Activated naive CD8-positive, alpha-beta T cell treated with anti-CD3 and anti-CD28 coated beads, Interleukin-2, amount 10 ng/mL, durations not matched to agents 7 days and 5 days (primary cell): ENCODE measurements around the gene NEUROG1. TPM values are rescaled to one million over a fixed set of nuclear protein-coding genes. Genes with fewer than 3 reads are reported as not detected.

Source experiments
- ATAC-seq: fragments of 150-1000 bp; cut with Tn5 transposase; one replicate; pipeline ENCODE4 v1.10.0; 2021; ENCODE audit warnings: low read depth, moderate library complexity
- POLR2A ChIA-PET: fragments of 350-600 bp; sonication (Branson Sonifier 250); formaldehyde crosslinking; loops from one replicate; lab custom pipeline; 2021; ENCODE audit warnings: antibody characterized with exemption; lab: Charles Lee
- DNase-seq: peaks from one replicate; pipeline ENCODE4 v3.0.0; 2021
- H3K27ac Mint-ChIP-seq: one replicate; pipeline ENCODE4 v1.8.0; 2022; ENCODE audit warnings: mild to moderate bottlenecking, mixed read lengths
- H3K27me3 Mint-ChIP-seq: one replicate; pipeline ENCODE4 v1.8.0; 2022; ENCODE audit warnings: mild to moderate bottlenecking, moderate library complexity, mixed read lengths
- H3K36me3 Mint-ChIP-seq: one replicate; pipeline ENCODE4 v1.8.0; 2021; ENCODE audit warnings: mild to moderate bottlenecking, mixed read lengths
- H3K4me1 Mint-ChIP-seq: one replicate; pipeline ENCODE4 v1.8.0; 2021; ENCODE audit warnings: mixed read lengths
- H3K4me3 Mint-ChIP-seq: one replicate; pipeline ENCODE4 v1.8.0; 2022; ENCODE audit warnings: mild to moderate bottlenecking, moderate library complexity, mixed read lengths
- H3K9me3 Mint-ChIP-seq: one replicate; pipeline ENCODE4 v1.8.0; 2021; ENCODE audit warnings: mixed read lengths
- total RNA-seq, 2 experiments: library from RNA; stranded (reverse); gene quantifications; one replicate each; pipeline ENCODE4 v1.2.3, GENCODE V29; 2021

NEUROG1 gene
- total RNA-seq, 2 experiments from 2014 or later = not detected

DNA sequence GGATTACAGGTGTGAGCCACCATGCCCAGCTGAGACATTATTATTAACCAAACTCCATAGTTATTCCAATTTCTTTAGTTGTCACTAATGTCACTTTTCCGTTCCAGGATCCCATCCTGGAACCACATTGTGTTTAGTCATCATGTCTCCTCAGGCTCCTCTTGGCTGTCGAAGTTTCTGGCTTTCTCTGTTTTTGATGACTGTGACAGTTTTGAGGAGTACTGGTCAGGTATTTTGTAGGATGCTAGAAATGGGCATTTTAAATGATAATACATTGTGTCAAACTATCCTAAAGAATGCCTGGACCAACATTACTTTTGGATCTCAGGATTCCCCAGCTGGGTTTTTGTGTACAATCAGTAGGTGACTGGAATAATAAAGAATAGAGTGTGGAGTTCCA is 19.8 kb upstream of the NEUROG1 start:
- no peaks in the 10 kb centered on the region for H3K4me1 Mint-ChIP-seq
- POLR2A ChIA-PET = no interaction called here
- H3K27ac Mint-ChIP-seq = no peak overlapping the region

DNA sequence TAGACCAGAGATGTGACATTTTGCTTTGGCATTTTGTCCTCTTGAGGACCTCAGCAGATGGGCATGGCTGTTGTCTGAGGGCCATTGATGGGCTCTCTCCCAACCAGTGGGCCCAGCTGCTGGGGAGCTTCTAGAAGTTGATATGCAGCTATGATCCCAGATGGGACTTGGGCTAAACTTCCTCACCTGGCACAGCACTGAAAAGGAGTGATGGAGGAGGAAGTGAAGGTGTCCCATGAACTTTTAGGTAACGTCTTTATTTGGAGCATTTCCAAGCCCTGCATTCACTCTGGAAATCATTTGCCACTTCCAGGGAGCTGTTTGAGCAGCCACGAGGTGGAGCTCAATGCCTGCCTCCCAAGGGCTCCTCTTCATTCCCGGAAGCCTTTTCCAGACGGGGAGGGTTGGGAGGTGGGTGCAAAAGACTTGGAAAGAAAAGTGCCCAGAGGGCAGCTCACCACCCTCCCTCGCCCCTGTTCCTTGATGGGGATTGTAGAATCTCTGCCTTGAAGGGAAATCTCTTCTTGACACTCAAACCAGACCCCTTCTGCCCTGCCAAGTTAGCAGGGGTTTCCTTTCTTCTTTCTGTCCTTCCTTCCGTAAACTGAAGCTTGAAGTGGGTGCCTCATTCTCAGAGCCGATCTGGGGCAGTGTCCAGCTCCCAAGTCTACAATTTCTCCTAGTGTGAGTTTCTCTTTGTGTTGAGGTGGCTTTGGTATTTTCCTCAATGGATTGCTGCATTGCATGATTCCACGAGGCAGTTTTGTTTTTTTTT is 18.1 kb upstream of the NEUROG1 start:
- Mint-ChIP-seq H3K9me3 (no peaks in the 10 kb centered on the region), H3K4me1 (no peaks in the 10 kb centered on the region), H3K27ac (no peak overlapping the region), H3K36me3 (no peaks in the 10 kb centered on the region), H3K4me3 (no peak overlapping the region), H3K27me3 (peaks cover 37% of the 10 kb centered on the region)
- ATAC-seq (no peak), DNase-seq (no peak)
- POLR2A ChIA-PET = interaction anchor here (0.6 kb wide), 1 partner anchor 91 kb away, joined by 6 read pairs; no protein-coding TSS in a partner anchor

More for the DNA sequence above, 19.8 kb upstream of the NEUROG1 start:
- Mint-ChIP-seq H3K36me3 (no peaks in the 10 kb centered on the region), H3K4me3 (no peak overlapping the region), H3K27me3 (peaks cover 31% of the 10 kb centered on the region), H3K9me3 (no peaks in the 10 kb centered on the region)
- DNase-seq = no peak
- no peak for ATAC-seq

DNA sequence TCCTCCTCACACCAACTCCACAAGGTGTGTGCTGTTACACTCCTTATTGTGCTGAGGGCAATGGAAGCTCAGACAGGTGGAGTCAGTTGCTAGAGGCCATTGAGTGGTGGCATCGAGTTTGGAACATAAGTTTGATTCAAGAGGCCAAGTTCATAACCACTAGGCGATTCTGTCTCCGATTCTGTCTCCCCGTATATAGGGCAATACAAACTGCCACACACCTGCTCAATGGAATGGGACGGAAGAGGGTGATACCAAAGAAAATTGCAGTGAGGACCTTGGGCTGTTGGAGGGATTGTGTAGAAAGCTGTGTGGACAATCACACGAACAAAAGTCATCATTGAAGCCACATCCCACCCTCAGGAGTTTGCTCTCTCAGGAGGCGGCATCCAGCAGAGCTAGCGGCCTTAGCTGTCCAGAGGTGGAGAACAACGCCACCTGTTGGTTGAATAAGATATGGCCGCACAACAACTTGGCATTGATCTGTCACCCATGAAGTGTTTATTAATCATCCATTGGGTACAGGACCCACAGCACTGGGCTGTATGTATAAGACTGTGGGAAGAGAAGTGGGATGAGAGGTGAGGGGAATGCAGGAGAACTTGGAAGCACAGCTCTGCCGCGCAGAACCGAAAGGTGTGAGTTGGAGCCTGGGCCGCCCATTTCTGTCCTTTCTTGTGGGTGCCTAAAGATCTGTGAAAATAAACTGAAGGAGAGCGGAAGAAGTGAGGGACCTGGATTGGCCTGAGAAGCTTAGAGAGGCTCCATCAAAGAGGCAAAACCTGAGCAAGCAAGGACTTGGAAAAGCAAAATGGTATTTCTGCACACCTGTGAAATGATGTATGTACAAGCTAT is 16.1 kb upstream of the NEUROG1 start:
- Mint-ChIP-seq H3K27me3 (peaks cover 47% of the 10 kb centered on the region), H3K9me3 (no peaks in the 10 kb centered on the region), H3K27ac (no peak overlapping the region), H3K36me3 (no peaks in the 10 kb centered on the region), H3K4me3 (no peak overlapping the region), H3K4me1 (no peaks in the 10 kb centered on the region)
- ATAC-seq (peak; percentile 76), DNase-seq (peak; percentile 49)
- POLR2A ChIA-PET = interaction anchor here (1.3 kb wide), 1 partner anchor 86 kb away, joined by 4 read pairs; no protein-coding TSS in a partner anchor

DNA sequence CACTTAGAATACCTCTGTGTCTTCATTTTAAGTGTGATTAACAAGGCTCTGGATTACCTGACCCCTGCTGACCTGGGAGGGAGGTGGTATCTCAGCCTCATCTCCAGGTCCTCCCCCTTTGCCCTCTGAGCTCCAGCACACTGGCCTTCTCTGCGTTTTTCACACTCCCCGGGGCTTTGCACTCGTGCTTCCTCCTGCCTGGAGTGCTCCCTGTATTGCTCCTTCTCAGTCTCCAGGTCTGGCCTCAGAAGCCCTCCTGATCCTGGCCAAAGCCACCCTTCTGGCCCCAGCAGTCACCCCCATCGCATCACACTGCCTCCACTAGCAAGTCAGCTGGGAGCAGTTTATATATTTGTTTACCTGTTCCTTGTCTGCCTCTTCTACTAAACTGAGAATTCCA is 13.6 kb upstream of the NEUROG1 start:
- Mint-ChIP-seq H3K27me3 (peaks cover 57% of the 10 kb centered on the region), H3K9me3 (no peaks in the 10 kb centered on the region)
- POLR2A ChIA-PET = no interaction called here

DNA sequence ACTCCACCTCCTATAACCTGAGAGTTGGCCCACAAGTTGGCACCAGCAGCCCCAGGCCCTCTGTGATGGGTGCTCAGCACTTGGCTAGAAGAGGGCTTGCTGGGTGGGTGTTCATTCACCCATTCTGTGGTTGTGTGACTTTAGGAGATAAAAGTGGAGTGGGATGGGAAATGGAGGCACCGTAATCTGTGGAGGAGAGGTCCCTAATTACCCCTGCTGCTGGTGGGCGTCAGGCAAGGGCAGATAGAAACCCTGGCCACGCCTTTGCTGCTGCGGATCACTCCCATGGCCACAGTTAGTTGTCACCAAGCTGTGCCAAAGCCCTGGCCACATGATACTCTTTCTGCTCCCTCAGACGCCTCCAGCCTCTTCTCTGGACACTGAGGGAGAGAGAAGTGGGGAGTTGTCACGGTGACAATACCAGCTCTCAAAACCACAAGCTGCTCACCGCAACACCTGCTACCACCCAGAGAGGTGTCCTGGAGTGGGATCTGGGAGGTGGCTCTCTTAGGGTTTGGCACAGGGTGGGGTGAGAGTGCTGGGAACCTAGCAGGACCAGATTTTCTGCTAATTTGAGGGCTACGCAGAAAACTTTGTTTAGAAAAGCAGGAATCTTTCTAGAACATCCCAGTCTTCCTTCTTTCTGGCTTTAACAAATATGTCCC is 12.0 kb upstream of the NEUROG1 start:
- Mint-ChIP-seq H3K4me1 (peaks cover 4% of the 10 kb centered on the region), H3K9me3 (no peaks in the 10 kb centered on the region), H3K27me3 (peaks cover 69% of the 10 kb centered on the region), H3K4me3 (no peak overlapping the region), H3K27ac (no peak overlapping the region), H3K36me3 (no peaks in the 10 kb centered on the region)
- POLR2A ChIA-PET = no interaction called here
- no peak for ATAC-seq
- no peak for DNase-seq

More for the DNA sequence above, 13.6 kb upstream of the NEUROG1 start:
- H3K4me1 Mint-ChIP-seq = no peaks in the 10 kb centered on the region
- no peak overlapping the region for H3K4me3 Mint-ChIP-seq
- ATAC-seq (no peak), DNase-seq (no peak)
- H3K27ac Mint-ChIP-seq = no peak overlapping the region
- H3K36me3 Mint-ChIP-seq = no peaks in the 10 kb centered on the region

- peaks cover 75% of the 10 kb centered on the region for H3K27me3 Mint-ChIP-seq
- H3K9me3 Mint-ChIP-seq = no peaks in the 10 kb centered on the region
- POLR2A ChIA-PET = no interaction called here
- H3K27ac Mint-ChIP-seq = no peak overlapping the region
- ATAC-seq (no peak), DNase-seq (no peak)
- peaks cover 4% of the 10 kb centered on the region for H3K4me1 Mint-ChIP-seq
- no peak overlapping the region for H3K4me3 Mint-ChIP-seq
- no peaks in the 10 kb centered on the region for H3K36me3 Mint-ChIP-seq
Measured at GRCh38 chr5:135546912-135547311, 11.1 kb upstream of the NEUROG1 start.

GRCh38 chr5:135546101-135546500 is 10.3 kb upstream of the NEUROG1 start:
- POLR2A ChIA-PET = no interaction called here

GRCh38 chr5:135545099-135545498 is 9.3 kb upstream of the NEUROG1 start:
- H3K4me3 Mint-ChIP-seq = no peak overlapping the region
- DNase-seq = no peak
- POLR2A ChIA-PET = no interaction called here
- H3K9me3 Mint-ChIP-seq = no peaks in the 10 kb centered on the region
- no peak for ATAC-seq
- no peaks in the 10 kb centered on the region for H3K36me3 Mint-ChIP-seq
- H3K27ac Mint-ChIP-seq = no peak overlapping the region
- peaks cover 4% of the 10 kb centered on the region for H3K4me1 Mint-ChIP-seq
- H3K27me3 Mint-ChIP-seq = peaks cover 85% of the 10 kb centered on the region

More at GRCh38 chr5:135546101-135546500, 10.3 kb upstream of the NEUROG1 start:
- peaks cover 4% of the 10 kb centered on the region for H3K4me1 Mint-ChIP-seq
- H3K27ac Mint-ChIP-seq = no peak overlapping the region
- no peak overlapping the region for H3K4me3 Mint-ChIP-seq
- DNase-seq (no peak), ATAC-seq (no peak)
- H3K9me3 Mint-ChIP-seq = no peaks in the 10 kb centered on the region
- H3K27me3 Mint-ChIP-seq = peaks cover 81% of the 10 kb centered on the region
- no peaks in the 10 kb centered on the region for H3K36me3 Mint-ChIP-seq

DNA sequence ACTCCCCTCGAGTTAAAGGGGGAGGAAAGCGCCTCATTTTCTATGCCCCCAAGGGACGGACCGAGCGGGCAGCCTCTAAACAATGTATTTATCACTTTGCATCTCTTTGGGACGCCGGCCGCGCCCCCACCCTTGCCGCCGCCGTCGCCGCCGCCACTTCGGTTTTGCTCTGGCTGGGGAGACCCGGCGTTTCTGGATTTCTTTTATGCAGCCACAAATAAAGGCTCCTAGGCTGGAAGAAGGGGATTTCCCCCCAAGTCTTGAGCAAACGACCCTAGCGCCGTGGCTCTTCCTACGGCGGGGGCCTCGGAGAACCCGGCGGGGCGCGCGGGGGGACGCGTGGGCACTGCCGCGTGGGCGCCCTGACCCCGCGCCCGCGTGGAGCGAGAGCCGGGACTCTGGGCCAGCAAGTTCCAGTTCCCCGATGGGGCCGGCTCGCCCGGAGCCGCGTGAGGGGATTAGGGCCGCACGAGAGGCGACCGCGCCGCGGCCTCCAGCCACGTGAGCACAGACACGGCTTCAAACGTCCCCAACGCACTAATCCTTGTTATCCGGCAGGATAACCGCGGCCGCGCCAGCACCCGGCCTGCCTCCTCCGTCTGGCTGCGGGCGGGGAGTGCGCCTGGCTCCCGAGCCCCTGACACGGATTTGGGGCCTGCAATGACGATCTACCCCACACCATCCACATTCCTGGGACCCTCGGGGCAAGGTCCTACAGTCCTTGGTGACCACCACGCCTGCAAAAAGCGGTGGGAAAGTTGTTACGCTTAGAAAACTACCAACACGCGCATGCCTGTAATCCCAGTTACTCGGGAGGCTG is 7.9 kb upstream of the NEUROG1 start:
- POLR2A ChIA-PET = no interaction called here
- ATAC-seq (peak; percentile 13), DNase-seq (peak; percentile 41)
- peaks cover 83% of the 10 kb centered on the region for H3K27me3 Mint-ChIP-seq
- H3K27ac Mint-ChIP-seq = no peak overlapping the region
- no peaks in the 10 kb centered on the region for H3K36me3 Mint-ChIP-seq
- no peaks in the 10 kb centered on the region for H3K9me3 Mint-ChIP-seq
- H3K4me1 Mint-ChIP-seq = peaks cover 4% of the 10 kb centered on the region
- H3K4me3 Mint-ChIP-seq = peak overlapping the region; percentile 80

- H3K27ac Mint-ChIP-seq = no peak overlapping the region
- no peak for ATAC-seq
- DNase-seq = no peak
- no peaks in the 10 kb centered on the region for H3K9me3 Mint-ChIP-seq
- H3K4me1 Mint-ChIP-seq = peaks cover 4% of the 10 kb centered on the region
- peaks cover 85% of the 10 kb centered on the region for H3K27me3 Mint-ChIP-seq
- H3K4me3 Mint-ChIP-seq = peak overlapping the region; percentile 56
- POLR2A ChIA-PET = no interaction called here
- H3K36me3 Mint-ChIP-seq = no peaks in the 10 kb centered on the region
Measured at GRCh38 chr5:135543001-135543484, 7.3 kb upstream of the NEUROG1 start.

DNA sequence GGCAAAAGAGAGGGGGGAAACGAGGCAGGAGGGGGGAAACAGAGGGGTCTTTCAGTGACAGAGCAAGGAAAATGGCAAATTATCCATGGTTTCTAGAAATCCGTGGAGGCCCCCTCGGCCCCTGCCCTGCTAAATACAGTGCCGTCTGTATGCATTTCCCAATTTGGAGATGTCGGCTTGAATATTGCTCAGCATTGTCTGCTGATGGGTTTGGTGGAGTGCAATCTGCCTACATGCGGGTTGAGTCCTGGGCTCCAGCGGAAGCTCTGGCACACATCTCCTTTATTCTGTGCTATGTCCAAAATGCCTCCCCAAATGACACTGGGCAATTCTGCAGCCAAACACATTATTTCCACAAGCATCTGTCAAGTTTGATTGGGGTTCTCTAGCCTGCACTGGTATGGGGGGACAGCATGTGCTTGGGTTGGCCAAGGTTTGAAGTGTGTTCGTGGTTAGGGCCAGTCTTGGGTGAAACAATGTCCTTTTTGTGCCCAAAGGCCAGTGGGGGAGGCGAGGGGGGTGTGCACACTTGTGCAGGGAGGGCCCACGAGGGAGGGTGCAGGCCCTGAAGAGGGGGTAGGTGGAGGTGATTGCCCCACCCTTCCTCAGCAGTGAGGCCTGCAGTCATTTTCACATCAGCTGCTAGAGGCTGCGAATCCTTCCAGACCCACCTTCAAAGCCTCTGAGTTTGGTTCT is 6.2 kb upstream of the NEUROG1 start:
- ATAC-seq = no peak
- no peak for DNase-seq
- Mint-ChIP-seq H3K9me3 (no peaks in the 10 kb centered on the region), H3K36me3 (no peaks in the 10 kb centered on the region), H3K27ac (no peak overlapping the region), H3K27me3 (peaks cover 89% of the 10 kb centered on the region), H3K4me1 (peaks cover 4% of the 10 kb centered on the region), H3K4me3 (no peak overlapping the region)
- POLR2A ChIA-PET = no interaction called here

- H3K36me3 Mint-ChIP-seq = no peaks in the 10 kb centered on the region
- DNase-seq = no peak
- no peaks in the 10 kb centered on the region for H3K9me3 Mint-ChIP-seq
- no peak overlapping the region for H3K27ac Mint-ChIP-seq
- POLR2A ChIA-PET = no interaction called here
- H3K27me3 Mint-ChIP-seq = peaks cover 87% of the 10 kb centered on the region
- peaks cover 6% of the 10 kb centered on the region for H3K4me1 Mint-ChIP-seq
- no peak for ATAC-seq
- H3K4me3 Mint-ChIP-seq = no peak overlapping the region
Measured at GRCh38 chr5:135539430-135540005, 3.8 kb upstream of the NEUROG1 start.
